OCI-LY1 (cell line): ENCODE measurements around the gene C16orf54.

Experiments used
- EZH2 ChIP-seq: fragments of 200-600 bp; sonication (generic), shearing (Covaris generic); IDR thresholded peaks from 2 replicates; pipeline ENCODE4 v1.8.0; 2017; ENCODE audit warnings: borderline replicate concordance, mixed run types, mild to moderate bottlenecking, antibody characterized with exemption, low read length, moderate library complexity, mixed read lengths
- TF ChIP-seq, protein P1 (sequence below): fragments of 200-600 bp; sonication (generic), shearing (Covaris generic); IDR thresholded peaks from 2 replicates; pipeline ENCODE4 v1.5.1; 2017; ENCODE audit warnings: mild to moderate bottlenecking, antibody characterized with exemption, low read length, moderate library complexity, mixed read lengths

DNA sequence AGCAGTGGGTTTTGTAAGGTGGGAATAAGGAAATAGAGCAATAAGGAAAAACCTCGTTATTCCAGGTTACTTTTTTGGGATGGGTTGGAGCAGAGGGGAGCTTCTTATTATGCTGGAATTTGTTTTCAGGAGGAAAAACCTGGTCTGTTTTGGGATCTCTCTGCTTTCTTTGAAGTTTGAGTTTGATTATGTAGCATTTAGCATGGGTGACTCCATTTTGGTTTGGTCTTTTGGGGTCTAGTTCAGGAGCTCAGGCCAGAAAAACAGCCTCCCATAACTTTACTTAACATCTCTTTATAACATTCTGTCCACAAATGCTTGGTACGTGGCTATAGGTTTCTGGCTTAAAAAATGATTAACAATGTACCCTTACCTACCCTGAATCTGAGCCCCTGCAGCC, 23.7 kb upstream of the C16orf54 start:
- TF ChIP-seq, protein P1, sequence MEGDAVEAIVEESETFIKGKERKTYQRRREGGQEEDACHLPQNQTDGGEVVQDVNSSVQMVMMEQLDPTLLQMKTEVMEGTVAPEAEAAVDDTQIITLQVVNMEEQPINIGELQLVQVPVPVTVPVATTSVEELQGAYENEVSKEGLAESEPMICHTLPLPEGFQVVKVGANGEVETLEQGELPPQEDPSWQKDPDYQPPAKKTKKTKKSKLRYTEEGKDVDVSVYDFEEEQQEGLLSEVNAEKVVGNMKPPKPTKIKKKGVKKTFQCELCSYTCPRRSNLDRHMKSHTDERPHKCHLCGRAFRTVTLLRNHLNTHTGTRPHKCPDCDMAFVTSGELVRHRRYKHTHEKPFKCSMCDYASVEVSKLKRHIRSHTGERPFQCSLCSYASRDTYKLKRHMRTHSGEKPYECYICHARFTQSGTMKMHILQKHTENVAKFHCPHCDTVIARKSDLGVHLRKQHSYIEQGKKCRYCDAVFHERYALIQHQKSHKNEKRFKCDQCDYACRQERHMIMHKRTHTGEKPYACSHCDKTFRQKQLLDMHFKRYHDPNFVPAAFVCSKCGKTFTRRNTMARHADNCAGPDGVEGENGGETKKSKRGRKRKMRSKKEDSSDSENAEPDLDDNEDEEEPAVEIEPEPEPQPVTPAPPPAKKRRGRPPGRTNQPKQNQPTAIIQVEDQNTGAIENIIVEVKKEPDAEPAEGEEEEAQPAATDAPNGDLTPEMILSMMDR = no peak
- no peak for TF ChIP-seq EZH2
